ENCODE measurements around the gene VWA5B2.

DNA sequence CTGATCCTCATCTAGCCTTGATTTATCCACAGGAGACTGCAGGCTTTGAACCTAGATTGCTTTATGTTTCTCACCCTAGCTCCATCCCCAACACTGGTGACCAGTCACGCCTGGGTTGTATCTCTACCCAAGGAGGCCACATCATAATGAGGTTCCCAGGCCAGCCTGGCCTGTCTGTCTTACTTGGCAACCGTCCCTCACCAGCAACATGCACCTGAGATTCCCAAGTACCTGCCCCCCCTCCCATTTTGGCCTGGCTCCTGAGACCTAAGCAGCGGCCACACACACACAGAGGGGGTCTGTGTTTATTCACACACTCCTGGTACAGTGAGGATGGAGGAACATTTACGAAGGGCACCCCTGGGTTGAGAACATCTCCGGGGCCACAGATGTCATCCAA, 29.5 kb downstream of the VWA5B2 start:
- no peak for TF ChIP-seq TAF1 (IDR thresholded peaks at IDR 0.05; ENCODE audit: control insufficient read depth, extremely low read depth, insufficient read depth, low read length, severe bottlenecking)
- TF ChIP-seq MAZ (CRISPR knock-in tag; conservative IDR thresholded peaks at IDR 0.05 in 1 of 2, IDR thresholded peaks at IDR 0.05 in 1 of 2): no peak
- no peak for TF ChIP-seq FOXK2 (conservative IDR thresholded peaks at IDR 0.05 in 1 of 2, IDR thresholded peaks at IDR 0.05 in 1 of 2; ENCODE audit: low read depth in 2 of 2)
- no peak for TF ChIP-seq POLR2AphosphoS5 (IDR thresholded peaks at IDR 0.05; ENCODE audit: control insufficient read depth, insufficient read depth, low read depth, low read length)
- TF ChIP-seq PHF8 (IDR thresholded peaks at IDR 0.05; ENCODE audit: borderline replicate concordance, low read length): no peak
- TF ChIP-seq, protein P1, sequence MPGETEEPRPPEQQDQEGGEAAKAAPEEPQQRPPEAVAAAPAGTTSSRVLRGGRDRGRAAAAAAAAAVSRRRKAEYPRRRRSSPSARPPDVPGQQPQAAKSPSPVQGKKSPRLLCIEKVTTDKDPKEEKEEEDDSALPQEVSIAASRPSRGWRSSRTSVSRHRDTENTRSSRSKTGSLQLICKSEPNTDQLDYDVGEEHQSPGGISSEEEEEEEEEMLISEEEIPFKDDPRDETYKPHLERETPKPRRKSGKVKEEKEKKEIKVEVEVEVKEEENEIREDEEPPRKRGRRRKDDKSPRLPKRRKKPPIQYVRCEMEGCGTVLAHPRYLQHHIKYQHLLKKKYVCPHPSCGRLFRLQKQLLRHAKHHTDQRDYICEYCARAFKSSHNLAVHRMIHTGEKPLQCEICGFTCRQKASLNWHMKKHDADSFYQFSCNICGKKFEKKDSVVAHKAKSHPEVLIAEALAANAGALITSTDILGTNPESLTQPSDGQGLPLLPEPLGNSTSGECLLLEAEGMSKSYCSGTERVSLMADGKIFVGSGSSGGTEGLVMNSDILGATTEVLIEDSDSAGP (CRISPR knock-in tag; IDR thresholded peaks at IDR 0.05): no peak
- TF ChIP-seq, protein P2, sequence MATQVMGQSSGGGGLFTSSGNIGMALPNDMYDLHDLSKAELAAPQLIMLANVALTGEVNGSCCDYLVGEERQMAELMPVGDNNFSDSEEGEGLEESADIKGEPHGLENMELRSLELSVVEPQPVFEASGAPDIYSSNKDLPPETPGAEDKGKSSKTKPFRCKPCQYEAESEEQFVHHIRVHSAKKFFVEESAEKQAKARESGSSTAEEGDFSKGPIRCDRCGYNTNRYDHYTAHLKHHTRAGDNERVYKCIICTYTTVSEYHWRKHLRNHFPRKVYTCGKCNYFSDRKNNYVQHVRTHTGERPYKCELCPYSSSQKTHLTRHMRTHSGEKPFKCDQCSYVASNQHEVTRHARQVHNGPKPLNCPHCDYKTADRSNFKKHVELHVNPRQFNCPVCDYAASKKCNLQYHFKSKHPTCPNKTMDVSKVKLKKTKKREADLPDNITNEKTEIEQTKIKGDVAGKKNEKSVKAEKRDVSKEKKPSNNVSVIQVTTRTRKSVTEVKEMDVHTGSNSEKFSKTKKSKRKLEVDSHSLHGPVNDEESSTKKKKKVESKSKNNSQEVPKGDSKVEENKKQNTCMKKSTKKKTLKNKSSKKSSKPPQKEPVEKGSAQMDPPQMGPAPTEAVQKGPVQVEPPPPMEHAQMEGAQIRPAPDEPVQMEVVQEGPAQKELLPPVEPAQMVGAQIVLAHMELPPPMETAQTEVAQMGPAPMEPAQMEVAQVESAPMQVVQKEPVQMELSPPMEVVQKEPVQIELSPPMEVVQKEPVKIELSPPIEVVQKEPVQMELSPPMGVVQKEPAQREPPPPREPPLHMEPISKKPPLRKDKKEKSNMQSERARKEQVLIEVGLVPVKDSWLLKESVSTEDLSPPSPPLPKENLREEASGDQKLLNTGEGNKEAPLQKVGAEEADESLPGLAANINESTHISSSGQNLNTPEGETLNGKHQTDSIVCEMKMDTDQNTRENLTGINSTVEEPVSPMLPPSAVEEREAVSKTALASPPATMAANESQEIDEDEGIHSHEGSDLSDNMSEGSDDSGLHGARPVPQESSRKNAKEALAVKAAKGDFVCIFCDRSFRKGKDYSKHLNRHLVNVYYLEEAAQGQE (IDR thresholded peaks at IDR 0.05; ENCODE audit: borderline replicate concordance): no peak
- TF ChIP-seq, protein P2 (CRISPR knock-in tag; IDR thresholded peaks at IDR 0.05; ENCODE audit: low read depth): no peak
- no peak for TF ChIP-seq ZKSCAN1 (IDR thresholded peaks at IDR 0.05; ENCODE audit: low read depth, low read length)
- TF ChIP-seq GABPA (tag; conservative IDR thresholded peaks at IDR 0.05; ENCODE audit: low read depth): no peak
- TF ChIP-seq FOS (IDR thresholded peaks at IDR 0.05; ENCODE audit: extremely low read depth, insufficient read length): no peak
- TF ChIP-seq ZNF274 (IDR thresholded peaks at IDR 0.05; ENCODE audit: borderline replicate concordance, low read depth, low read length): no peak
- TF ChIP-seq EZH2 (IDR thresholded peaks at IDR 0.05; ENCODE audit: borderline replicate concordance, low read depth, low read length): no peak

Data from K562 (cell line).